Mesendoderm (in vitro differentiated cells): ENCODE measurements around the gene USP13.

ENCODE experiments used
- DNase-seq: peaks from one replicate; pipeline ENCODE4 v3.0.0; 2013
- H2AK5ac ChIP-seq: 2 replicates; pipeline ENCODE4 v1.6.1; 2013; ENCODE audit warnings: low read length, inconsistent platforms
- H2BK120ac ChIP-seq: 2 replicates; pipeline ENCODE4 v1.6.1; 2013; ENCODE audit warnings: low read depth, mild to moderate bottlenecking, low read length, moderate library complexity, mixed read lengths
- H2BK15ac ChIP-seq: replicated peaks from 2 replicates; pipeline ENCODE4 v1.6.1; 2013; ENCODE audit warnings: low read depth, mild to moderate bottlenecking, moderate library complexity
- H2BK5ac ChIP-seq: 2 replicates; pipeline ENCODE4 v1.6.1; 2013; ENCODE audit warnings: low read length, inconsistent platforms
- H3K18ac ChIP-seq: 2 replicates; pipeline ENCODE4 v1.6.1; 2013; ENCODE audit warnings: mild to moderate bottlenecking, low read length, mixed read lengths
- H3K23ac ChIP-seq: one replicate; pipeline ENCODE4 v1.6.1; 2013; ENCODE audit warnings: low read length
- H3K27ac ChIP-seq: 2 replicates; pipeline ENCODE4 v1.5.1; 2013; ENCODE audit warnings: low read depth, mild to moderate bottlenecking, inconsistent platforms, low read length, moderate library complexity
- H3K27me3 ChIP-seq: 2 replicates; pipeline ENCODE4 v1.6.1; 2013; ENCODE audit warnings: low read length, control low read depth, mild to moderate bottlenecking, inconsistent platforms; ENCODE audit not compliant: insufficient read depth, poor library complexity
- H3K36me3 ChIP-seq: 2 replicates; pipeline ENCODE4 v1.6.1; 2013; ENCODE audit warnings: low read length, inconsistent platforms; ENCODE audit not compliant: control insufficient read depth, insufficient read depth
- H3K4ac ChIP-seq: one replicate; pipeline ENCODE4 v1.6.1; 2013; ENCODE audit warnings: low read depth, mild to moderate bottlenecking, low read length, moderate library complexity
- H3K4me1 ChIP-seq: 2 replicates; pipeline ENCODE4 v1.6.1; 2013; ENCODE audit warnings: low read depth, low read length, inconsistent platforms; ENCODE audit not compliant: control insufficient read depth
- H3K4me2 ChIP-seq: 2 replicates; pipeline ENCODE4 v1.6.1; 2013; ENCODE audit warnings: low read length
- H3K4me3 ChIP-seq: 2 replicates; pipeline ENCODE4 v1.5.1; 2013; ENCODE audit warnings: mild to moderate bottlenecking, low read length
- H3K56ac ChIP-seq: one replicate; pipeline ENCODE4 v1.6.1; 2013; ENCODE audit warnings: low read length
- H3K79me1 ChIP-seq: 2 replicates; pipeline ENCODE4 v1.6.1; 2013; ENCODE audit warnings: low read length, inconsistent platforms
- H3K79me2 ChIP-seq: 2 replicates; pipeline ENCODE4 v1.6.1; 2013; ENCODE audit warnings: mild to moderate bottlenecking, low read length; ENCODE audit not compliant: control insufficient read depth, insufficient read depth
- H3K9ac ChIP-seq: 2 replicates; pipeline ENCODE4 v1.6.1; 2013; ENCODE audit warnings: low read length, inconsistent platforms
- H4K5ac ChIP-seq: one replicate; pipeline ENCODE4 v1.6.1; 2013; ENCODE audit warnings: low read length
- H4K8ac ChIP-seq: one replicate; pipeline ENCODE4 v1.6.1; 2013; ENCODE audit warnings: low read depth, mild to moderate bottlenecking, control low read depth, low read length, moderate library complexity
- WGBS: extraction: QIAGEN DNeasy Blood & Tissue Kit; methylation state at CpG from one replicate; pipeline ENCODE4 v1.1.7; 2013; ENCODE audit warnings: low lambda C conversion rate, missing lambda C conversion rate; ENCODE audit not compliant: insufficient coverage; ENCODE audit errors: extremely low coverage; 5-methylcytosine and 5-hydroxymethylcytosine counted together

The USP13 gene

GRCh38 chr3:179765396-179765795 is 112.6 kb downstream of the USP13 start:
- Histone ChIP-seq H3K56ac (no peak overlapping the region), H2BK120ac (no peak overlapping the region), H3K79me1 (no peaks in the 10 kb centered on the region), H2AK5ac (no peak overlapping the region), H3K23ac (no peak overlapping the region), H2BK15ac (no peak overlapping the region), H3K27me3 (no peaks in the 10 kb centered on the region), H3K27ac (no peak overlapping the region), H4K8ac (no peak overlapping the region), H3K4me3 (no peak overlapping the region), H3K9ac (no peak overlapping the region), H4K5ac (no peak overlapping the region), H3K36me3 (peaks cover 3% of the 10 kb centered on the region), H3K4ac (no peak overlapping the region), H3K4me2 (no peak overlapping the region), H3K79me2 (no peaks in the 10 kb centered on the region), H3K18ac (no peak overlapping the region), H2BK5ac (no peak overlapping the region), H3K4me1 (no peaks in the 10 kb centered on the region)
- DNase-seq = no peak
- WGBS = no CpG with 5 or more reads among the region's 2 CpGs

- H3K23ac ChIP-seq = no peak overlapping the region
- H2BK5ac ChIP-seq = no peak overlapping the region
- H3K4me3 ChIP-seq = no peak overlapping the region
- no peak overlapping the region for H3K27ac ChIP-seq
- H3K36me3 ChIP-seq = no peaks in the 10 kb centered on the region
- no peak overlapping the region for H3K4ac ChIP-seq
- WGBS = no CpG with 5 or more reads among the region's 4 CpGs
- H3K4me1 ChIP-seq = peaks cover 5% of the 10 kb centered on the region
- H3K18ac ChIP-seq = no peak overlapping the region
- no peak overlapping the region for H3K56ac ChIP-seq
- H2BK120ac ChIP-seq = no peak overlapping the region
- H3K79me1 ChIP-seq = no peaks in the 10 kb centered on the region
- H3K79me2 ChIP-seq = no peaks in the 10 kb centered on the region
- no peak overlapping the region for H4K5ac ChIP-seq
- H4K8ac ChIP-seq = no peak overlapping the region
- H2BK15ac ChIP-seq = no peak overlapping the region
- no peak for DNase-seq
- no peaks in the 10 kb centered on the region for H3K27me3 ChIP-seq
- no peak overlapping the region for H2AK5ac ChIP-seq
- H3K4me2 ChIP-seq = no peak overlapping the region
- H3K9ac ChIP-seq = no peak overlapping the region
Observed at GRCh38 chr3:179766416-179767133, 113.7 kb downstream of the USP13 start.

GRCh38 chr3:179768080-179768479 is 115.2 kb downstream of the USP13 start:
- Histone ChIP-seq H2BK120ac (no peak overlapping the region), H3K79me2 (no peaks in the 10 kb centered on the region), H4K8ac (no peak overlapping the region), H3K27ac (no peak overlapping the region), H3K56ac (no peak overlapping the region), H2BK5ac (no peak overlapping the region), H3K9ac (no peak overlapping the region), H2BK15ac (no peak overlapping the region), H3K4ac (no peak overlapping the region), H4K5ac (no peak overlapping the region), H3K23ac (no peak overlapping the region), H2AK5ac (no peak overlapping the region), H3K4me1 (peaks cover 7% of the 10 kb centered on the region), H3K4me3 (no peak overlapping the region), H3K18ac (no peak overlapping the region), H3K79me1 (no peaks in the 10 kb centered on the region), H3K4me2 (no peak overlapping the region), H3K27me3 (no peaks in the 10 kb centered on the region), H3K36me3 (no peaks in the 10 kb centered on the region)
- peak; percentile 80 for DNase-seq
- no CpG with 5 or more reads among the region's 3 CpGs for WGBS

GRCh38 chr3:179769411-179770247 is 116.8 kb downstream of the USP13 start:
- no peaks in the 10 kb centered on the region for H3K79me1 ChIP-seq
- H4K8ac ChIP-seq = no peak overlapping the region
- H3K18ac ChIP-seq = no peak overlapping the region
- no peak overlapping the region for H2BK120ac ChIP-seq
- H2BK5ac ChIP-seq = no peak overlapping the region
- H3K79me2 ChIP-seq = no peaks in the 10 kb centered on the region
- no peak overlapping the region for H4K5ac ChIP-seq
- no peak overlapping the region for H3K4ac ChIP-seq
- no peak overlapping the region for H3K4me2 ChIP-seq
- H2AK5ac ChIP-seq = no peak overlapping the region
- WGBS = no CpG with 5 or more reads among the region's 9 CpGs
- no peak overlapping the region for H2BK15ac ChIP-seq
- H3K4me1 ChIP-seq = peaks cover 7% of the 10 kb centered on the region
- H3K4me3 ChIP-seq = no peak overlapping the region
- DNase-seq = no peak
- no peaks in the 10 kb centered on the region for H3K27me3 ChIP-seq
- H3K36me3 ChIP-seq = no peaks in the 10 kb centered on the region
- H3K27ac ChIP-seq = no peak overlapping the region
- H3K23ac ChIP-seq = no peak overlapping the region
- H3K9ac ChIP-seq = no peak overlapping the region
- no peak overlapping the region for H3K56ac ChIP-seq

GRCh38 chr3:179771797-179772196 is 119.0 kb downstream of the USP13 start:
- Histone ChIP-seq H2BK120ac (no peak overlapping the region), H3K27ac (no peak overlapping the region), H3K36me3 (no peaks in the 10 kb centered on the region), H3K4me1 (peaks cover 7% of the 10 kb centered on the region), H3K23ac (no peak overlapping the region), H2BK5ac (no peak overlapping the region), H3K79me2 (no peaks in the 10 kb centered on the region), H3K4me2 (no peak overlapping the region), H2AK5ac (no peak overlapping the region), H4K8ac (no peak overlapping the region), H3K4ac (no peak overlapping the region), H4K5ac (no peak overlapping the region), H2BK15ac (no peak overlapping the region), H3K79me1 (no peaks in the 10 kb centered on the region), H3K18ac (no peak overlapping the region), H3K56ac (no peak overlapping the region), H3K9ac (no peak overlapping the region), H3K4me3 (no peak overlapping the region), H3K27me3 (no peaks in the 10 kb centered on the region)
- DNase-seq = peak; percentile 16
- WGBS = no CpG with 5 or more reads among the region's 4 CpGs
